Liver (tissue), 9 donors: ENCODE data around the gene SYNPO. TPM values are rescaled to one million over a fixed set of nuclear protein-coding genes. Genes with fewer than 3 reads are reported as not detected.

Experiments
- DNase-seq: peaks from one replicate; pipeline ENCODE4 v3.0.0-alpha.2; 2017; ENCODE audit warnings: low spot score
- H3K27ac ChIP-seq, 2 donors: one replicate each; pipeline ENCODE4 v1.7.0; 2013; ENCODE audit warnings: inconsistent platforms in 2 of 2, low read length in 2 of 2, control low read depth in 1 of 2, low read depth in 1 of 2, mild to moderate bottlenecking in 1 of 2
- H3K27me3 ChIP-seq, 4 donors: one replicate each; pipeline versions ENCODE4 v1.6.1 to v1.7.0; 2013; ENCODE audit warnings: low read length in 3 of 4, inconsistent platforms in 1 of 4, mild to moderate bottlenecking in 1 of 4, moderate library complexity in 1 of 4; ENCODE audit not compliant: control insufficient read depth in 4 of 4, insufficient read depth in 4 of 4
- H3K36me3 ChIP-seq, 4 donors: one replicate each; pipeline versions ENCODE4 v1.6.1 to v1.7.0; 2013; ENCODE audit warnings: low read length in 3 of 4, mild to moderate bottlenecking in 3 of 4, low read depth in 1 of 4, moderate library complexity in 1 of 4; ENCODE audit not compliant: control insufficient read depth in 4 of 4, insufficient read depth in 3 of 4
- H3K4me1 ChIP-seq, 4 donors: one replicate each; pipeline versions ENCODE4 v1.6.1 to v1.7.0; 2013; ENCODE audit warnings: low read length in 3 of 4, mild to moderate bottlenecking in 3 of 4, moderate library complexity in 1 of 4; ENCODE audit not compliant: control insufficient read depth in 4 of 4, insufficient read depth in 4 of 4
- H3K4me3 ChIP-seq, 3 donors: one replicate each; pipeline versions ENCODE4 v1.6.1 to v1.7.0; 2013; ENCODE audit warnings: low read length in 3 of 3, control low read depth in 1 of 3, low read depth in 1 of 3, mild to moderate bottlenecking in 1 of 3
- H3K9ac ChIP-seq, 2 donors: one replicate each; pipeline ENCODE4 v1.7.0; 2013; ENCODE audit warnings: low read length in 2 of 2, mild to moderate bottlenecking in 2 of 2, moderate library complexity in 2 of 2, control low read depth in 1 of 2, low read depth in 1 of 2
- H3K9me3 ChIP-seq, 4 donors: one replicate each; pipeline versions ENCODE4 v1.6.1 to v1.7.0; 2013; ENCODE audit warnings: low read length in 3 of 4; ENCODE audit not compliant: control insufficient read depth in 4 of 4
- CTCF ChIP-seq: fragments of 150-350 bp; IDR thresholded peaks from 2 replicates; pipeline ENCODE4 v1.5.1; 2017; ENCODE audit warnings: improper control_type of control experiment, low read depth, low read length; ENCODE audit not compliant: missing input control
- EGR1 ChIP-seq, 2 donors: IDR thresholded peaks; 2 replicates each; pipeline ENCODE4 v1.6.1; 2016 to 2018; ENCODE audit warnings: antibody characterized with exemption in 2 of 2, low read depth in 2 of 2
- FOXA1 ChIP-seq: IDR thresholded peaks from 2 replicates; pipeline ENCODE4 v1.6.1; 2016; ENCODE audit warnings: antibody characterized with exemption
- FOXA2 ChIP-seq: IDR thresholded peaks from 2 replicates; pipeline ENCODE4 v1.6.1; 2016; ENCODE audit warnings: antibody characterized with exemption
- GABPA ChIP-seq, 2 donors: IDR thresholded peaks in 1 of 2; conservative IDR thresholded peaks in 1 of 2; 2 replicates each; pipeline ENCODE4 v1.6.1; 2016; ENCODE audit warnings: antibody characterized with exemption in 2 of 2, mild to moderate bottlenecking in 1 of 2, moderate library complexity in 1 of 2
- HNF4A ChIP-seq, 2 donors: conservative IDR thresholded peaks; 2 replicates each; pipeline ENCODE4 v1.6.1; 2016; ENCODE audit warnings: antibody characterized with exemption in 2 of 2, mild to moderate bottlenecking in 2 of 2
- HNF4G ChIP-seq: IDR thresholded peaks from 2 replicates; pipeline ENCODE4 v1.6.1; 2016; ENCODE audit warnings: antibody characterized with exemption
- JUND ChIP-seq, 2 donors: IDR thresholded peaks; 2 replicates each; pipeline ENCODE4 v1.6.1; 2016; ENCODE audit warnings: antibody characterized with exemption in 2 of 2
- NR2F2 ChIP-seq: IDR thresholded peaks from 2 replicates; pipeline ENCODE4 v1.6.1; 2016; ENCODE audit warnings: antibody characterized with exemption
- RAD21 ChIP-seq, 2 donors: IDR thresholded peaks; 2 replicates each; pipeline ENCODE4 v1.6.1; 2016; ENCODE audit warnings: antibody characterized with exemption in 2 of 2, mild to moderate bottlenecking in 2 of 2
- RXRA ChIP-seq, 2 donors: IDR thresholded peaks; 2 replicates each; pipeline ENCODE4 v1.6.1; 2017 to 2018; ENCODE audit warnings: antibody characterized with exemption in 2 of 2, mild to moderate bottlenecking in 1 of 2
- SP1 ChIP-seq: IDR thresholded peaks from 2 replicates; pipeline ENCODE4 v1.6.1; 2018; ENCODE audit warnings: antibody characterized with exemption, mild to moderate bottlenecking
- TAF1 ChIP-seq: conservative IDR thresholded peaks from 2 replicates; pipeline ENCODE4 v1.6.1; 2016; ENCODE audit warnings: antibody characterized with exemption, mild to moderate bottlenecking
- YY1 ChIP-seq: IDR thresholded peaks from 2 replicates; pipeline ENCODE4 v1.6.1; 2016; ENCODE audit warnings: antibody characterized with exemption, mild to moderate bottlenecking
- ZBTB33 ChIP-seq: IDR thresholded peaks from 2 replicates; pipeline ENCODE4 v1.6.1; 2016; ENCODE audit warnings: antibody characterized with exemption
- WGBS: extraction: QIAGEN DNeasy Blood & Tissue Kit; methylation state at CpG from one replicate; pipeline ENCODE4 v1.1.7; 2013; 5-methylcytosine and 5-hydroxymethylcytosine counted together
- polyA plus RNA-seq, 2 donors: library from polyadenylated mRNA; stranded (reverse) in 1 of 2; unstranded in 1 of 2; fragments of 200-250 nt in 1 of 2; fragments of >200 nt in 1 of 2; fragmentation: Nextera tagmentation in 1 of 2; extraction: Ambion mirVana in 1 of 2; gene quantifications; one replicate each; pipeline versions ENCODE4 v1.2.1 to v1.2.3, GENCODE V29; 2013 to 2015
- total RNA-seq, 2 donors: library from RNA; depleted of rRNA; stranded (reverse); fragments of >200 nt; gene quantifications; one replicate each; pipeline ENCODE4 v1.2.3, GENCODE V29; 2014
- TF ChIP-seq, protein P1 (sequence below): IDR thresholded peaks from 2 replicates; pipeline ENCODE4 v1.6.1; 2016; ENCODE audit warnings: antibody characterized with exemption
- TF ChIP-seq, protein P2 (sequence below): IDR thresholded peaks from 2 replicates; pipeline ENCODE4 v1.6.1; 2016; ENCODE audit warnings: antibody characterized with exemption, mild to moderate bottlenecking
- TF ChIP-seq, protein P3 (sequence below): IDR thresholded peaks from 2 replicates; pipeline ENCODE4 v1.6.1; 2016; ENCODE audit warnings: antibody characterized with exemption
- donor health status: healthy.
- donor health status: healthy.
- donor health status: healthy.
- donor health status: healthy.
- donor health status: healthy.

The SYNPO gene
- total and polyA plus RNA-seq, 4 donors = 1.1 to 36.6 (median 10.7) TPM

GRCh38 chr5:150639751-150640150, 709 bp upstream of the SYNPO start:
- Histone ChIP-seq H3K27me3 (no peaks in the 10 kb centered on the region), H3K4me1 (peaks cover 26 to 89% (median 81%) of the 10 kb centered on the region in 4 donors), H3K36me3 (no peaks in the 10 kb centered on the region), H3K27ac (peak overlapping the region; percentile 83 to 99), H3K9me3 (no peaks in the 10 kb centered on the region), H3K9ac (peak overlapping the region in 1 of 2 donors; percentile 32), H3K4me3 (peak overlapping the region in 2 of 3 donors; percentile 58 to 96)
- TF ChIP-seq RAD21 (IDR thresholded peaks at IDR 0.05) (no peak), JUND (IDR thresholded peaks at IDR 0.05) (no peak), HNF4G (no peak), FOXA1 (no peak), RXRA (IDR thresholded peaks at IDR 0.05) (no peak), YY1 (no peak), NR2F2 (no peak), HNF4A (conservative IDR thresholded peaks at IDR 0.05) (no peak), SP1 (no peak), CTCF (no peak), ZBTB33 (no peak), TAF1 (no peak), FOXA2 (no peak), EGR1 (IDR thresholded peaks at IDR 0.05; ENCODE audit: low read depth in 2 of 2) (no peak), GABPA (IDR thresholded peaks at IDR 0.05 in 1 of 2, conservative IDR thresholded peaks at IDR 0.05 in 1 of 2) (no peak)
- TF ChIP-seq, protein P1, sequence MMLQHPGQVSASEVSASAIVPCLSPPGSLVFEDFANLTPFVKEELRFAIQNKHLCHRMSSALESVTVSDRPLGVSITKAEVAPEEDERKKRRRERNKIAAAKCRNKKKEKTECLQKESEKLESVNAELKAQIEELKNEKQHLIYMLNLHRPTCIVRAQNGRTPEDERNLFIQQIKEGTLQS = no peak
- TF ChIP-seq, protein P2, sequence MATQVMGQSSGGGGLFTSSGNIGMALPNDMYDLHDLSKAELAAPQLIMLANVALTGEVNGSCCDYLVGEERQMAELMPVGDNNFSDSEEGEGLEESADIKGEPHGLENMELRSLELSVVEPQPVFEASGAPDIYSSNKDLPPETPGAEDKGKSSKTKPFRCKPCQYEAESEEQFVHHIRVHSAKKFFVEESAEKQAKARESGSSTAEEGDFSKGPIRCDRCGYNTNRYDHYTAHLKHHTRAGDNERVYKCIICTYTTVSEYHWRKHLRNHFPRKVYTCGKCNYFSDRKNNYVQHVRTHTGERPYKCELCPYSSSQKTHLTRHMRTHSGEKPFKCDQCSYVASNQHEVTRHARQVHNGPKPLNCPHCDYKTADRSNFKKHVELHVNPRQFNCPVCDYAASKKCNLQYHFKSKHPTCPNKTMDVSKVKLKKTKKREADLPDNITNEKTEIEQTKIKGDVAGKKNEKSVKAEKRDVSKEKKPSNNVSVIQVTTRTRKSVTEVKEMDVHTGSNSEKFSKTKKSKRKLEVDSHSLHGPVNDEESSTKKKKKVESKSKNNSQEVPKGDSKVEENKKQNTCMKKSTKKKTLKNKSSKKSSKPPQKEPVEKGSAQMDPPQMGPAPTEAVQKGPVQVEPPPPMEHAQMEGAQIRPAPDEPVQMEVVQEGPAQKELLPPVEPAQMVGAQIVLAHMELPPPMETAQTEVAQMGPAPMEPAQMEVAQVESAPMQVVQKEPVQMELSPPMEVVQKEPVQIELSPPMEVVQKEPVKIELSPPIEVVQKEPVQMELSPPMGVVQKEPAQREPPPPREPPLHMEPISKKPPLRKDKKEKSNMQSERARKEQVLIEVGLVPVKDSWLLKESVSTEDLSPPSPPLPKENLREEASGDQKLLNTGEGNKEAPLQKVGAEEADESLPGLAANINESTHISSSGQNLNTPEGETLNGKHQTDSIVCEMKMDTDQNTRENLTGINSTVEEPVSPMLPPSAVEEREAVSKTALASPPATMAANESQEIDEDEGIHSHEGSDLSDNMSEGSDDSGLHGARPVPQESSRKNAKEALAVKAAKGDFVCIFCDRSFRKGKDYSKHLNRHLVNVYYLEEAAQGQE = no peak
- TF ChIP-seq, protein P3, sequence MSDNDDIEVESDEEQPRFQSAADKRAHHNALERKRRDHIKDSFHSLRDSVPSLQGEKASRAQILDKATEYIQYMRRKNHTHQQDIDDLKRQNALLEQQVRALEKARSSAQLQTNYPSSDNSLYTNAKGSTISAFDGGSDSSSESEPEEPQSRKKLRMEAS = no peak
- WGBS = 21% methylated on average over 5 of the region's 5 CpGs
- no peak for DNase-seq
